Glutamatergic neuron (in vitro differentiated cells): Measurements from ENCODE around the gene CTPS1. TPM values are rescaled to one million over a fixed set of nuclear protein-coding genes. Genes with fewer than 3 reads are reported as not detected.

Source experiments
- DNase-seq: peaks from one replicate; pipeline ENCODE4 v3.0.0; 2022
- H3K27ac Mint-ChIP-seq: one replicate; pipeline ENCODE4 v1.8.0; 2020; ENCODE audit warnings: mild to moderate bottlenecking, mixed read lengths, inconsistent platforms; ENCODE audit not compliant: unreplicated experiment
- H3K27me3 Mint-ChIP-seq: one replicate; pipeline ENCODE4 v1.8.0; 2020; ENCODE audit warnings: mild to moderate bottlenecking, moderate library complexity, mixed read lengths, inconsistent platforms; ENCODE audit not compliant: unreplicated experiment
- H3K36me3 Mint-ChIP-seq: one replicate; pipeline ENCODE4 v1.8.0; 2020; ENCODE audit warnings: mild to moderate bottlenecking, mixed read lengths, inconsistent platforms; ENCODE audit not compliant: unreplicated experiment
- H3K4me1 Mint-ChIP-seq: one replicate; pipeline ENCODE4 v1.8.0; 2020; ENCODE audit warnings: mild to moderate bottlenecking, low read depth, mixed read lengths, inconsistent platforms; ENCODE audit not compliant: unreplicated experiment
- H3K4me3 Mint-ChIP-seq: one replicate; pipeline ENCODE4 v1.8.0; 2020; ENCODE audit warnings: mild to moderate bottlenecking, mixed read lengths, inconsistent platforms; ENCODE audit not compliant: unreplicated experiment
- H3K9me3 Mint-ChIP-seq: one replicate; pipeline ENCODE4 v1.8.0; 2020; ENCODE audit warnings: mild to moderate bottlenecking, moderate library complexity, mixed read lengths, inconsistent platforms; ENCODE audit not compliant: unreplicated experiment
- CTCF ChIP-seq: fragments of 200-600 bp; sonication (generic); IDR thresholded peaks from one replicate; pipeline ENCODE4 v1.5.0; 2021; ENCODE audit not compliant: partially characterized antibody, unreplicated experiment
- total RNA-seq: library from RNA; stranded (reverse); fragmentation: NEBNext Ultra II Directional; extraction: Animal tissue kit (Norgen Biotek cat#: 25700); gene quantifications from one replicate; pipeline ENCODE4 v1.2.1, GENCODE V29; 2021; ENCODE audit not compliant: unreplicated experiment

The CTPS1 gene
- total RNA-seq, 1 donor from 2014 or later: 110 TPM

DNA sequence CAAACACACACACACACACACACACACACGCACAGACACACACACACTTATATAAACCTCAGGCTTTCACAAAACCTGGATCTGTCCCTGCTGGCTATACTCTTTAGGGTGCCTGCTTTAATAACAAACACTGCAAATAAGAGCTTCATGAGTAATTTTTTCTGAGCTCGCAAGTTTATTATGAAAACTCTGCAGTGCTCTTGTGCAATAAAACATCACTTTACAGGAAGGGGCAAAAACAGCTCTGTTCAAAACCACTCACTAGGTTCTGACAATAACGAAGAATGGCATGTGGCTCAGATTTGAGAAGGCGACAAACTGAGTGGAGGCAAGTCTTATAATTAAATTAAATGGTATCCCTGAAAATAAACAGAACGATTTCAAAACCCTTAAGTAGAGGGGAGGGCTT lies 42.6 kb upstream of the CTPS1 start:
- TF ChIP-seq CTCF: no peak
- no peak for DNase-seq
- Mint-ChIP-seq H3K27ac (no peak overlapping the region), H3K4me3 (no peak overlapping the region), H3K36me3 (peaks cover 6% of the 10 kb centered on the region), H3K4me1 (peaks cover 4% of the 10 kb centered on the region), H3K27me3 (no peaks in the 10 kb centered on the region), H3K9me3 (no peaks in the 10 kb centered on the region)

DNA sequence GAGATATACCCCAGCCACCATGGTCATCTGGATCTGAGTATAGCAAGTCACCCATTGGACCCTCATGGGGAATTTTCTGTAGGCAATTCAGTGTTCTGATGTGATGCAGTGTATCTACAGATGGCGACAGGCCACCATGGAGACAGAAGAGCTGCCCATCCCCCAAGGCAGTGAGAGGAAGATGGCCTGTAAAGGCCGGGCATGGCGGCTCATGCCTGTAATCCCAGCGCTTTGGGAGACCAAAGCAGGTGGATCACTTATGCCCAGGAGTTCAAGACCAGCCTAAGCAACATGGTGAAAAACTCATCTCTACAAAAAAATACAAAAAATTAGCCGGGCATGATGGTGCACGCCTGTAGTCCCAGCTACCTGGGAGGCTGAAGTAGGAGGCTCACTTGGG lies 41.1 kb upstream of the CTPS1 start:
- TF ChIP-seq CTCF: no peak
- H3K27me3 Mint-ChIP-seq: no peaks in the 10 kb centered on the region
- peaks cover 6% of the 10 kb centered on the region for H3K36me3 Mint-ChIP-seq
- no peaks in the 10 kb centered on the region for H3K9me3 Mint-ChIP-seq
- no peaks in the 10 kb centered on the region for H3K4me1 Mint-ChIP-seq
- H3K27ac Mint-ChIP-seq: no peak overlapping the region
- no peak for DNase-seq
- no peak overlapping the region for H3K4me3 Mint-ChIP-seq

- H3K9me3 Mint-ChIP-seq: no peaks in the 10 kb centered on the region
- no peak for DNase-seq
- no peak for TF ChIP-seq CTCF
- H3K27ac Mint-ChIP-seq: no peak overlapping the region
- no peaks in the 10 kb centered on the region for H3K4me1 Mint-ChIP-seq
- no peak overlapping the region for H3K4me3 Mint-ChIP-seq
- H3K36me3 Mint-ChIP-seq: peaks cover 6% of the 10 kb centered on the region
- no peaks in the 10 kb centered on the region for H3K27me3 Mint-ChIP-seq
Observed at GRCh38 chr1:40939320-40940059, 40.0 kb upstream of the CTPS1 start.

DNA sequence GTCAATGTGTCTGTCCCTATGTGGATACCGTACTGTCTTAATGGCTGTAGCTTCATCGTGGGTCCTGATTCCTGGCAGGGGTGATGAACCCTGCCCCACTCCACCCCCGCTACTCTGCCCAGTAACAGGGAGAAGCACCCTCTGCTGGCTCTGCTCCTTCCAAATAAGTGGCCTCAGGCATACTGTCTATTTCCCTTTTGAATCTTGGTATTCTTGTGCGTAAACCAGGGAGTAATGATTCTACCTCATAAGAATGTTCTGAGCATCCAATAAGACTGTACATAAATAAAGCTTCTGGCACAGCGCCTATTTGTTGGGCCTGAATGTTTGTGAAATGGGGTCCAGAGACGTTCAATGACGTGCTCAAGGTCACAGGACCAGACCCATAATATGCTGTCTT lies 35.2 kb upstream of the CTPS1 start:
- Mint-ChIP-seq H3K27ac (no peak overlapping the region), H3K27me3 (peaks cover 1% of the 10 kb centered on the region), H3K9me3 (no peaks in the 10 kb centered on the region), H3K36me3 (peaks cover 6% of the 10 kb centered on the region), H3K4me1 (peaks cover 3% of the 10 kb centered on the region), H3K4me3 (no peak overlapping the region)
- DNase-seq: no peak
- no peak for TF ChIP-seq CTCF

DNA sequence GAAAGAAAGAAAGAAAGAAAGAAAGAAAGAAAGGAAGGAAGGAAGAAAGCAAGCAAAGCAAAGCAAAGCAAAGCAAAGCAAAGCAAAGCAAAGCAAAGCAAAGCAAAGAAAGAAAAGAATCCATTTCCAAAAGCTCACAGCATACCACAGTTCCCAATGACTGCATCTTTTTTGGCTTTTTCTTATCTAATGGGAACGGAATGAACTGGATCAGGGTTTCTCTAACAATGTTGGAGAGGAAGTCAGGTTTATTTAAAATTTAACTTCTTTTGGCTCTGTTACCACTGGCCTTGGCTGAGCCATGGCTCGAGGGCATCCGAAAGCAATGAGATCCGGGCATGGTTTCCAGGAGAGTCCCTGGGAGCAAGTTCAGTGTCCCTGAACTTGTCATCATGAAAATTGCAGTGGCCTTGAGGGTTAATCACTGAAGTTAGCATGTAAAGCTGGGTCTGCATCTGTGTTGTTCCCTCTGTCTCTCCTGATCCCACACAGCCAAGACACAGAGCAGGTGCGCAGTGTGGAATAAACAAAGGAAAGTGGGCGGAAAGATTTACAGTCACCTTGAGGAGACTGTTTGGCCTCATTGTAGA lies 34.6 kb upstream of the CTPS1 start:
- H3K9me3 Mint-ChIP-seq: no peaks in the 10 kb centered on the region
- no peak overlapping the region for H3K27ac Mint-ChIP-seq
- no peak for TF ChIP-seq CTCF
- no peak overlapping the region for H3K4me3 Mint-ChIP-seq
- peaks cover 6% of the 10 kb centered on the region for H3K36me3 Mint-ChIP-seq
- H3K4me1 Mint-ChIP-seq: peaks cover 3% of the 10 kb centered on the region
- peaks cover 1% of the 10 kb centered on the region for H3K27me3 Mint-ChIP-seq
- DNase-seq: no peak
